ENCODE measurements around the gene MAPKAPK3. TPM values are rescaled to one million over a fixed set of nuclear protein-coding genes. Genes with fewer than 3 reads are reported as not detected.

The MAPKAPK3 gene
- total RNA-seq, 6 donors from 2014 or later, result 30.2 to 102 (median 70.1) TPM

GRCh38 chr3:50609763-50610085 lies 7.2 kb upstream of the MAPKAPK3 start:
- 69 to 81% methylated on average over 3 of the region's 3 CpGs for WGBS, 2 donors
- Histone ChIP-seq H3K4me1 (peaks cover 52 to 85% (median 83%) of the 10 kb centered on the region in 4 donors), H3K27ac (peak overlapping the region; percentile 84 to 96 (median 91)), H3K4me3 (peak overlapping the region; percentile 22 to 81 (median 75)), H3K9me3 (no peaks in the 10 kb centered on the region), H3K36me3 (peaks cover 0 to 47% (median 19%) of the 10 kb centered on the region in 4 donors), H3K27me3 (no peaks in the 10 kb centered on the region)
- ATAC-seq (ENCODE audit: low FRiP score in 2 of 2), result no peak
- DNase-seq, result no peak
- TF ChIP-seq EP300 (IDR thresholded peaks at IDR 0.05), result no peak
- TF ChIP-seq POLR2AphosphoS5 (IDR thresholded peaks at IDR 0.05), result peak in 1 of 2 donors; percentile 2

- H3K4me3 ChIP-seq, result peak overlapping the region; percentile 48 to 81 (median 75)
- H3K4me1 ChIP-seq, result peaks cover 45 to 80% (median 77%) of the 10 kb centered on the region in 4 donors
- H3K9me3 ChIP-seq, result no peaks in the 10 kb centered on the region
- H3K27me3 ChIP-seq, result no peaks in the 10 kb centered on the region
- TF ChIP-seq EP300 (IDR thresholded peaks at IDR 0.05), result no peak
- peak in 1 of 2 donors; percentile 24 for TF ChIP-seq POLR2AphosphoS5 (IDR thresholded peaks at IDR 0.05)
- TF ChIP-seq POLR2A (IDR thresholded peaks at IDR 0.05), result peak in 1 of 4 donors; percentile 30
- TF ChIP-seq CTCF (IDR thresholded peaks at IDR 0.05), result no peak
- WGBS, 2 donors, result 59 to 70% methylated on average over 4 to 6 of the region's 6 CpGs
- ATAC-seq (ENCODE audit: low FRiP score in 2 of 2), result no peak
- peak overlapping the region; percentile 84 to 96 (median 91) for H3K27ac ChIP-seq
- no peak for DNase-seq
- H3K36me3 ChIP-seq, result peaks cover 0 to 41% (median 18%) of the 10 kb centered on the region in 4 donors
Observed at GRCh38 chr3:50610181-50610971, 6.6 kb upstream of the MAPKAPK3 start.

DNA sequence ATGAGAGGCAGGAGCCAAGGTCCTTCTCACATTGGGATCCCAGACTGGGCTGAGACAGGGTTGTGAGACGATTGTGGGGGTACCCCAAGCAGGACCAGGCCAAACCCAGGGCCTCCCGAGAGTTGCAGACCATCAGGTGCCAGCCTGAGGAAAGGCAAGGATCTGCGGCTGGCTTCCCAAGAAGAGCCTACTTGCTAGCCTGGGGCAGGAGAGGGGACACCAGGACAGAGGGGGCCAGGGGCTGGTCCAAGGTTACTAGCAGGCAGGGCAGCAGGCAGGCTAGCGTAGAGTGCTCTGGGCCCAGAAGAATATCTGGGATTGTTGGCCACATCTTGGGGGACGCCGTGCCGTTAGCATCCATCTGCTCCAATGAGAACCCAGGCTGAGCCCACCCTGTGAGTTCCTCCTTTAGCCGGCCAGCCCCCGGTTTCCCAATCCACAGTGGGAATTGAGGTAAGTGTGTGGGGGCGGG lies 5.9 kb upstream of the MAPKAPK3 start:
- Histone ChIP-seq H3K4me3 (peak overlapping the region; percentile 48 to 81 (median 75)), H3K9me3 (no peaks in the 10 kb centered on the region), H3K4me1 (peaks cover 43 to 77% (median 75%) of the 10 kb centered on the region in 4 donors), H3K27ac (peak overlapping the region; percentile 84 to 96 (median 91)), H3K27me3 (no peaks in the 10 kb centered on the region), H3K36me3 (peaks cover 0 to 34% (median 18%) of the 10 kb centered on the region in 4 donors)
- WGBS, 2 donors, result 0% methylated on average over 3 to 10 of the region's 10 CpGs
- no peak for DNase-seq
- TF ChIP-seq POLR2AphosphoS5 (IDR thresholded peaks at IDR 0.05) (no peak), EP300 (IDR thresholded peaks at IDR 0.05) (no peak), CTCF (IDR thresholded peaks at IDR 0.05) (no peak), POLR2A (IDR thresholded peaks at IDR 0.05) (no peak)
- ATAC-seq (ENCODE audit: low FRiP score in 2 of 2), result no peak

DNA sequence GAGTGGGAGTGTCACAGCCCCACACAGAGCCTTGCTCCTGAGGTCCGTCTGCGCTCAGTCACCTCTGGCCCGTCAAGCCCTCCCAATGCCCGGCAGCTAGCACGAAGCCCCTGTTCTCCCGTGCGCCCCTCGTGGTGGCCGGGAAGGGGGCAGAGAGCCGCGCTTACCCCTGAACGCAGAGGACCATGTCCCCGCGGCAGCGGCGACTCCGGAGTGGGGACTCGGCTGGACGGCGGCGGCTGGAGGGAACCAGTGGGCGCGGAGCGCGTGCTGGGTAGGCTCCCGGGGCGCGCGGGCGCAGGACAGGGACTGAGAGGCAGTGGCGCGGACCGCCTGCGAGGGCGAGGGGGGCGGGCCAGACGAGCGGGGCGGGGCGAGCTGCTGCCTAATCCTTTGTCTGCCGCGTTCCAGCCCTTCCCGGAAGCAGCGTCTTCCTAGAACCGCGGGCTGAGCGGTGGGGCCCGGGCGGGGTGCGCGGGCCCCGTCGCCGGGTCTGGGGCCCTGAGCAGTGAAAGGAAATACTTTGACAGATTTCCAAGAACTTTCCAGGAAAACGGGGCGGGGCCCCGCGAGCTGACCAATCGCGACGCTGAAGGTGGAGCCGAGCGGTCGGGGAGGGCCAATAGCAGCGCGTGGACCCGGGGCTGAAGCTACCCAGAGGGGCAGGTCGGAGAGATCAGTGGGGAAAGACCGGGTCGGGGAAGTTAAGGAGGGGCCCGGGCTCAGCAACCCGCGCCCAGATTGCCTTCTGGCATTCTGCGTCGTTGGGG lies 5.3 kb upstream of the MAPKAPK3 start, which contains the start of gene CISH:
Gene CISH, minus strand, starts transcription at position 311 of the 770 bp plus-strand sequence. Its CDS starts 124 bp downstream, at position 187.
- peaks cover 0 to 28% (median 14%) of the 10 kb centered on the region in 4 donors for H3K36me3 ChIP-seq
- 1% methylated on average over 34 to 63 of the region's 75 CpGs for WGBS, 2 donors
- ATAC-seq (ENCODE audit: low FRiP score in 2 of 2) (peak; percentile 89 to 92), DNase-seq (peak; percentile 98 to 99)
- H3K27me3 ChIP-seq, result no peaks in the 10 kb centered on the region
- H3K4me1 ChIP-seq, result peaks cover 43 to 76% (median 73%) of the 10 kb centered on the region in 4 donors
- H3K4me3 ChIP-seq, result peak within 1 kb of the TSS; percentile 48 to 81 (median 75)
- TF ChIP-seq POLR2AphosphoS5 (IDR thresholded peaks at IDR 0.05) (peak; percentile 93 to 94), EP300 (IDR thresholded peaks at IDR 0.05) (peak in 2 of 4 donors; percentile 46 to 68), POLR2A (IDR thresholded peaks at IDR 0.05) (peak; percentile 80 to 95 (median 86)), CTCF (IDR thresholded peaks at IDR 0.05) (peak in 5 of 6 experiments; percentile 14 to 68 (median 48))
- no peaks in the 10 kb centered on the region for H3K9me3 ChIP-seq
- peak within 1 kb of the TSS; percentile 84 to 96 (median 91) for H3K27ac ChIP-seq

Measured in upper lobe of left lung (tissue), 6 donors.